Activated CD8-positive, alpha-beta memory T cell treated with anti-CD3 and anti-CD28 coated beads for 24 hours (primary cell): ENCODE results near the gene SEC22C.

Experiments used
- DNase-seq: peaks from one replicate; pipeline ENCODE4 v3.0.0-alpha.2; 2020

Gene SEC22C

DNA sequence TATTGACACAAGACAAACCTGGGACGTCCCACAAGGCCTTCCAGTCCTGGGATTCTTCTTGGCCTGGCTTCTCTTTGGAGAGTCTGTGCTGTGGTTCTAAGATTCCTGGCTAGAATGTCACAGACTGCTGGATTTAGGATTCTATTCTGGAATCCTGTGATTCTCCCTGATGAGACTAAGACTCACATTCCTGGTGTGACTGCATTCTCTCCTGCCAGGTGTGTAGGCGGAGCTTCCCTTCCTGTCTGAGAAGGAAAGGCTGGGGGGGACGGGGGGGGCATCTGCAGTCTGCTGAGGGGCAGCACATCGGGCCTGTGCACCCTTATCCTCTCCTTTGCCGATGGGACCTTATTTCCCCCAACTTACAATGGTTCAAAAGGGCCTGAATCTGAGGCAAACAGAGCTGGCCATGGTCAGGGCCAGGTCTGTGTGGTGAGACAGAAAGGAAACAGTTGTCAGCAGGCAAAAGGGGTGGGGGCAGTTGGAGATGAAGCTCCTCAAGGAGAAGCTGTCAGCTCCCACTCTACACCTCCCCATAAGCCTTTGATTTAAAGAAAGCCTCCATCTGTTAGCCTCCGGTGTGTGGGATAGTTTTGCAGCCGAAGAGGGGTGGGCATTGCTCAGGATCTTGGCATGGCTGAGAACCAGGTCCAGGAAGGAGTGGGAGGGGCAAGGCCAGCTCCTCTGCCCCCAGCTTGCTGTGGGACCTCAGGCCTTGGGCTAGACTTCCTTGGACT, 48.4 kb downstream of the SEC22C start:
- DNase-seq, result no peak

DNA sequence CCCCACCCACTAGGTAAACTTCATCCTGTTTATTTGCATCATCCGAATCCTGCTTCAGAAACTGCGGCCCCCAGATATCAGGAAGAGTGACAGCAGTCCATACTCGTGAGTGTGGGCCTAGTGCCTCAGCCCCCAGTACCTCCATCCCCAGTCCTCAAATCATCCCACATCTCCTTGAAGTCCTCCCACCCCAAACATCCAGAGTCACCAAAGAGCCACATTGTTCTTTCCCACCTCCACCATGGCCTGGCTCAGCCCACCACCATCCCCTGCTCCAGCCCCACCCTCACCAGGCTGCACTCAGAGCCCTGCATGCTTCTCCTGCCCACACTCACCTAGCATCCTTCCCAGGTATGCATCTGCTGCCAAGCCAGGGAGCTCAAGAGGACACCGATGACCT, 49.5 kb downstream of the SEC22C start:
- no peak for DNase-seq

DNA sequence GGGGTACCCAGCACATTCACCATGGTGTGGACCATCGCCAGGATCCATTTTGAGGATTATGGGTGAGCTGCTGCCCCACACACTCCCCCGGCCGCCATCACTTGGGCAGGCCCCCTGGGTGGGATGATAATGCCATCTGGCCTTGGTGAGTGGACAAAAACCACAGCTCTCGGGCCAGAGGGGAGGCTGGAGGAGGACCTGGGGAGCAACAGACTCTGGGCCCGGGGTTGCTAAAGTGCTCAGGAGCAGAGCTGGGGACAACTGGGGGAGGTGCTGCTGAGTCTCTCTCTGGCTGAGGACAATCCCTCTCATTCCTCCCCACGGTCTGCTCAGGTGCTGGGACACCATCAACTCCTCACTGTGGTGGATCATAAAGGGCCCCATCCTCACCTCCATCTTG, 50.3 kb downstream of the SEC22C start:
- DNase-seq, result no peak

DNA sequence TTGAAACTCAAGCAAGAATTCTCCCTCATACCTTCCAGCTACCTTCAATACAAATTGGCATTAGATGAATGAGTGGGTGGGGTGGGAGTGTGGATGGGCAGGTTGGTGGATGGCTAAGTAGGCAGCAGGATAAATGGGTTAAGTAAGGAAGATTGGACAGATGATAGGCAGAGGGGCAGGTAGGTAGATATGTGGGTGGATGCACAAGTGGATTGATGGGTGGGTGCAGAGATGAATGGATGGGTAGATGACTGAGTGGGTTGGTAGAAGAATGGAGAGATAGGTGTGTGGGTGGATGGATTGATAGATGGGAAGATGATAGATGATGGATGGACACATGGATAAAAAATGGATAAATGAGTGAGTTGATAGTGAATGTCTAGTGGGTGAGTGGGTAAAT, 51.7 kb downstream of the SEC22C start:
- no peak for DNase-seq

- no peak for DNase-seq
These were observed 52.3 kb downstream of the SEC22C start for GRCh38 chr3:42529468-42529867.

GRCh38 chr3:42527368-42527917, 54.3 kb downstream of the SEC22C start:
- no peak for DNase-seq

DNA sequence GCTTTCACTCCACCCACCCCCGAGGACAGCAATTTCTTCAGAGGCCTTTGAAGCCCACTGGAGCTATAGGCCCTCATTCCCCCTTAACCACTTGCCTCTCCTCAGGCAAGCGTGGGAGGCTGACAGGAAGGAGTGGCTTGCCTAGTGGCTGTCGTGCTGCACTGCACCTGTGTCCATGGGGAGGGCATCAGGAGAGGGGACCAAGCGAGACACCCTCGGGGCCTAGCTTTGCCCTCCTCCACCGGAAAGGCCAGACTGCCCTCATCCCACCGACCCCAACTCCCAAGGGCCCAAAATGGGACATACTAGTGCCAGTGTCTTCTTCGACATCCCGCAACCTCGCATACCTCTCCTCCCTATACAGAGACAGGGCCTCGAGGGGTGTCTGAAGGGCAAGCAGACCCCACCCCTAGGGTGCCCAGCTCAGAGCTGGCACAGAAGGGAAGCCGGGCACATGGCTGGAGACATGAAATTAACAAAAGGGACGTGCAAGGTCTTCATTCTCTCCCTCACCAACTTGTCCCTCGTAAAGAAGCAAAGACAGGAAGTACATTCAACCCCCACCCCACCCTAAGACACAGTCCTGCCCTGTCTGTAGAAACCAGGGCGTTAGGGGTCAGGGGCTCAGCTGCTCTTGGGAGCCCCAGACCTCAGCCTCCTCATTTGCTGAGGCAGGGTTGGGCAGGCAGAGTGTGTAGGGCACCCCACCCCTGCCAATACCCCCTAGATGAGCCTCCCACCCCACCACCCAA, 55.0 kb downstream of the SEC22C start:
- DNase-seq, result peak; percentile 80

- no peak for DNase-seq
These were observed 55.9 kb downstream of the SEC22C start for GRCh38 chr3:42525736-42526345.

DNA sequence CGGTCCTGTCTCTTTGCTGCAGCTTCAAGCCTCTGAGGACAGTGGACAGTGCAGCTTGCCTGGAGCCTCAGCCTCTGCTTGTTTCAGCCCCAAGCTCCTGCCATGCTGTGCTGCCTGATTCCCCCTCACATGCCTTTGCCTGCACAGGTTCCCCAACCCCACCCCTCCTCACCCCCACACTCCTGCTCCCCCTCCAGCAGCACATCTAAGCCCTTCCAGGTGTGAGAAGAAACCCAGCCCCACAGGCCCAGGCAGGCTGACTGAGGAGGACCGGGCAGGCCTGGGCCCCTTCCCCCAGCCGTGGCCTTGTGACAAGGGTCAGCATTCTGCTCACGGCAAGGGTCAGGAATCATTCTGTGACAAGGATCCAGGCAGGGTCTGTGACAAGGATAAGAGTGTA, 56.6 kb downstream of the SEC22C start:
- DNase-seq, result no peak

GRCh38 chr3:42524751-42525150, 57.0 kb downstream of the SEC22C start:
- DNase-seq, result no peak

- no peak for DNase-seq
These were observed 60.9 kb downstream of the SEC22C start for GRCh38 chr3:42520906-42521305.

DNA sequence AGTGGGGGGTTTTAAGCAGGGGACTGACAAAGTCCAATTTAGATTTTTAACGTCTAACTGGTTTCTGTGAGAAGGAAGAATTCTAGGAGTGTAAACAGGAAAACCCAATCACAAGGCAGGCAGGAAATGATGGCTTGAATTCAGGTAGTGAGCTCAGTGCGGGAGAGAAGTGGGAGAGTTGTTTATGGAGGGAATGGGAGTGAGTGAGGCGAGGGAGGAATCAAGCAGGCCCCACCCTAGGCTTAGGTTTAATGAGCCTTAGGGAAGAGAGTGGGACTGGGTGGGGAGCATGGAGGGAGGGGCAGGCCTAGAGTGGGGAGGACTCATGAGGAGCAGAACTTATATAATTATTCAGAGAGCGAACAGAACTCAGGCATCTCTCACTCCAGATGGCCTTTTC, 61.4 kb downstream of the SEC22C start:
- no peak for DNase-seq

DNA sequence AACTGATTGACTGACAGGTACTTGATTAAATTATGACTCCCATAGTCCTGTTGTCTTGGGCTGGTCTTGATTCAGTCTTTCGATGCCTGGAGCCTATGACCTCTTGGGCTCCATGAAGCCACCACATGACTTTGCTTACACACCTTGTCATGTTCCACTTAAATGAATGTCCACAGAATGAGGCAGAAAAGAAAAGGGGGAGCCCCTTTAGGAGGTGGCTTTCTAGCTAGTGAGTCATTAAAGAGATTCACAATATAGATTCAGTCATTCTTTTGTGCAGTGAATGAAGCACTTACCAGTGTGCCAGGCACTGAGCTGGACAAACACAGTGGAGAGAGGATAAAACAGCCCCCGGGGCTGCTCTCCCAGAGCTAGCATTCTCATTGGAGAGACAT, 62.2 kb downstream of the SEC22C start:
- no peak for DNase-seq

GRCh38 chr3:42518800-42519567, 62.8 kb downstream of the SEC22C start:
- no peak for DNase-seq

- DNase-seq, result no peak
These were observed 64.7 kb downstream of the SEC22C start for GRCh38 chr3:42517117-42517516.

GRCh38 chr3:42516443-42516842, 65.3 kb downstream of the SEC22C start:
- no peak for DNase-seq

DNA sequence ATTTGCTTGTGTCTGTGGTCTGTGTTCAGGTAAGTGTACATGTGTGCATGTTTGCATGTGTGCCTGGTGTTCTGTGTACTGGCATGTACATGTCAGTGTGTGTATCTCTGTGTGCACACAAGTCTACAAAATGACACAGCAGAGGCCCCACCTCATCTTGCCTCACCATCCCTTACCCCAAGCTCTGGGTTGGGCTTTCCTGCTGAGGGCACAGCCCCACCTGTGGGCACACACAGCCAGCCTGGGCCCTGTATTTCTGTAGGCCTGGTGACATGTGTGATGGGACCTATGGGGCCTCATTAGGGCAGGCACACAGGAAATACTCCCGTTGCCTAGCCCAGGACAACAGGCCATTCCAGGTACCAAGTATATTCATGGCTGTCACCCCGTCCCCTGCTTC, 65.8 kb downstream of the SEC22C start:
- no peak for DNase-seq

DNA sequence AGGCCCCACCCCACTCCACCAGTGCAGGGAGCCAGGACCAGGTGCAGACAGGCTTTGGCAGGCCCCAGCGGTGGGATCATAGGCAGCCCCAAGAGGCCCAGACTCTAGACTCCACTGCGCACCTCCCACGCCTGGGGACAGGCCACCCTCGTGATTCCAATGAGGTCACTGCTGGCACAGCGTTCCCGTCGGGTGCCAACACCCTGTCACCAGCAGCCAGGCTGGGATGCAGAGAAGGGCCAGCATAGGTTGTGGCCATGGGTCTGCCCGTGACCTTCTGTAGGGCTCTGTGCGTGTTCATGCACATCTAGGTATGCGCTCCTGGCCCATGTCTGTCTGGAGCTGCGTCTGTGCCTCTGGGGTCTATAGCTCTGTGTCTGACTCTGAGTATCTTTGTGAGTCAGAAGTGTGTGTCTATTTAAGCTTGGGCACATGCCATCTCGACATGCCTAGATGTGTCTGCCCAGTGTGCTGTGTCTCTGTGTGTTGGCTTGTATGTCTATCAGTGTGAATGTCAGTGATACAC, 66.3 kb downstream of the SEC22C start:
- no peak for DNase-seq

- DNase-seq, result no peak
These were observed 66.9 kb downstream of the SEC22C start for GRCh38 chr3:42514876-42515275.

- no peak for DNase-seq
These were observed 68.2 kb downstream of the SEC22C start for GRCh38 chr3:42513521-42513920.

GRCh38 chr3:42513121-42513520, 68.6 kb downstream of the SEC22C start:
- DNase-seq, result no peak

GRCh38 chr3:42511736-42512135, 70.0 kb downstream of the SEC22C start:
- no peak for DNase-seq

- DNase-seq, result no peak
These were observed 70.6 kb downstream of the SEC22C start for GRCh38 chr3:42511201-42511600.
